ENCODE results near the gene CA10.

DNA sequence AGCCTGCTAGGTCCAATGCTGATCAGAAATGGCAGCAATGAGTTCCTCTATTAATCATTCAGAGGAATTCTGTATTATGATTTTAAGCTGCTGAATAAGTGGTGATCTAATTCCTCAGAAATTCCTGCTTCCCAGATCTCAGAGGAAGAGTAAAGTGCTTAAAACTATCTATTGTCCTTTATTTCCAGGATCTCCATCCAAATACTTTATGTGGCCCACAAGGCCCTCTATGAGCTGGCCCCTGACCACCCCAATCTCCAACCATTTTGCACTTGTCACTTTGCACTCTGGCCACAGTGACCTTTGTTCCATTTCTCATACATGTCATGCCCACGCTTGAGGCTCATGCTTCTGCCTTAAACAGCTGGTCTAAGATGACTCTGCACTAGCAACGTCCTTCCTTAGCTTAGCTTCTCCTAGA lies 93.7 kb downstream of the CA10 start:
- TF ChIP-seq, protein P1, sequence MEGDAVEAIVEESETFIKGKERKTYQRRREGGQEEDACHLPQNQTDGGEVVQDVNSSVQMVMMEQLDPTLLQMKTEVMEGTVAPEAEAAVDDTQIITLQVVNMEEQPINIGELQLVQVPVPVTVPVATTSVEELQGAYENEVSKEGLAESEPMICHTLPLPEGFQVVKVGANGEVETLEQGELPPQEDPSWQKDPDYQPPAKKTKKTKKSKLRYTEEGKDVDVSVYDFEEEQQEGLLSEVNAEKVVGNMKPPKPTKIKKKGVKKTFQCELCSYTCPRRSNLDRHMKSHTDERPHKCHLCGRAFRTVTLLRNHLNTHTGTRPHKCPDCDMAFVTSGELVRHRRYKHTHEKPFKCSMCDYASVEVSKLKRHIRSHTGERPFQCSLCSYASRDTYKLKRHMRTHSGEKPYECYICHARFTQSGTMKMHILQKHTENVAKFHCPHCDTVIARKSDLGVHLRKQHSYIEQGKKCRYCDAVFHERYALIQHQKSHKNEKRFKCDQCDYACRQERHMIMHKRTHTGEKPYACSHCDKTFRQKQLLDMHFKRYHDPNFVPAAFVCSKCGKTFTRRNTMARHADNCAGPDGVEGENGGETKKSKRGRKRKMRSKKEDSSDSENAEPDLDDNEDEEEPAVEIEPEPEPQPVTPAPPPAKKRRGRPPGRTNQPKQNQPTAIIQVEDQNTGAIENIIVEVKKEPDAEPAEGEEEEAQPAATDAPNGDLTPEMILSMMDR (IDR thresholded peaks at IDR 0.05; ENCODE audit: insufficient read depth, low read length), result no peak
- TF ChIP-seq POLR2AphosphoS5 (IDR thresholded peaks at IDR 0.05; ENCODE audit: low read depth), result no peak
- TF ChIP-seq SPI1 (IDR thresholded peaks at IDR 0.05; ENCODE audit: borderline replicate concordance, low read depth), result no peak

Measured in HL-60 (cell line).